GM19238 (cell line): ENCODE data around the gene NUMA1.

Source experiments
- DNase-seq: peaks from one replicate; pipeline ENCODE4 v3.0.0; 2011; ENCODE audit warnings: low spot score; ENCODE audit not compliant: insufficient read length

NUMA1 gene

GRCh38 chr11:72001834-72002591 is 78.3 kb downstream of the NUMA1 start:
- DNase-seq: no peak

- DNase-seq: no peak
These were observed 79.1 kb downstream of the NUMA1 start for GRCh38 chr11:72001285-72001684.

- no peak for DNase-seq
These were observed 80.0 kb downstream of the NUMA1 start for GRCh38 chr11:72000202-72000867.

GRCh38 chr11:71999798-72000197 is 80.5 kb downstream of the NUMA1 start:
- DNase-seq: no peak

GRCh38 chr11:71999362-71999761 is 81.0 kb downstream of the NUMA1 start:
- no peak for DNase-seq

GRCh38 chr11:71998649-71999310 is 81.6 kb downstream of the NUMA1 start, which contains the start of gene IL18BP:
Gene IL18BP (plus strand): TSS chr11:71998909. CDS start chr11:71999985, 1,076 bp downstream.
- peak; percentile 56 for DNase-seq

- DNase-seq: no peak
These were observed 82.3 kb downstream of the NUMA1 start for GRCh38 chr11:71998061-71998460.

GRCh38 chr11:71997594-71997993 is 82.7 kb downstream of the NUMA1 start:
- DNase-seq: no peak

GRCh38 chr11:71996946-71997345 is 83.4 kb downstream of the NUMA1 start:
- DNase-seq: no peak

GRCh38 chr11:71996517-71996916 is 83.8 kb downstream of the NUMA1 start:
- no peak for DNase-seq

- DNase-seq: no peak
These were observed 84.5 kb downstream of the NUMA1 start for GRCh38 chr11:71995726-71996291.

GRCh38 chr11:71994786-71995185 is 85.6 kb downstream of the NUMA1 start:
- DNase-seq: no peak

GRCh38 chr11:71992136-71992730 is 88.1 kb downstream of the NUMA1 start:
- DNase-seq: no peak

GRCh38 chr11:71991494-71991893 is 88.8 kb downstream of the NUMA1 start:
- no peak for DNase-seq

GRCh38 chr11:71990701-71991100 is 89.6 kb downstream of the NUMA1 start:
- no peak for DNase-seq

- no peak for DNase-seq
These were observed 92.3 kb downstream of the NUMA1 start for GRCh38 chr11:71988050-71988449.

GRCh38 chr11:71987521-71987920 is 92.8 kb downstream of the NUMA1 start:
- DNase-seq: no peak

- no peak for DNase-seq
These were observed 94.2 kb downstream of the NUMA1 start for GRCh38 chr11:71986131-71986530.

- no peak for DNase-seq
These were observed 100.7 kb downstream of the NUMA1 start for GRCh38 chr11:71979602-71980001.

- DNase-seq: no peak
These were observed 101.2 kb downstream of the NUMA1 start for GRCh38 chr11:71979094-71979493.

GRCh38 chr11:71977743-71978418 is 102.5 kb downstream of the NUMA1 start:
- DNase-seq: no peak
